ENCODE results near the gene CNGA1.

The CNGA1 gene

GRCh38 chr4:48021100-48021499, 4.6 kb upstream of the CNGA1 start:
- no peak overlapping the region for H3K14ac ChIP-seq (ENCODE audit: low read length)
- no peak overlapping the region for H4K91ac ChIP-seq (ENCODE audit: low read depth, low read length, poor library complexity)
- no peak overlapping the region for H3K23ac ChIP-seq (ENCODE audit: low read depth, low read length, poor library complexity)
- no peak for DNase-seq (ENCODE audit: low spot score)
- H2AFZ ChIP-seq (ENCODE audit: low read length), result no peak overlapping the region
- H3K36me3 ChIP-seq (replicated peaks in 1 of 2; ENCODE audit: control insufficient read depth in 2 of 2, insufficient read depth in 2 of 2, low read length in 2 of 2), result no peaks in the 10 kb centered on the region
- no peak overlapping the region for H3K18ac ChIP-seq (ENCODE audit: low read length)
- H3K9ac ChIP-seq (ENCODE audit: low read depth, low read length, poor library complexity), result no peak overlapping the region
- H3K4me2 ChIP-seq (ENCODE audit: insufficient read depth, low read length, poor library complexity, severe bottlenecking), result no peak overlapping the region
- no peak overlapping the region for H3K4ac ChIP-seq (ENCODE audit: low read length)
- peaks cover 0 to 3% of the 10 kb centered on the region in 2 donors for H3K4me1 ChIP-seq (ENCODE audit: control insufficient read depth in 2 of 2, insufficient read depth in 1 of 2, low read depth in 1 of 2, low read length in 2 of 2)
- peaks cover 0 to 24% (median 19%) of the 10 kb centered on the region in 3 experiments for H3K27me3 ChIP-seq (ENCODE audit: control insufficient read depth in 3 of 3, insufficient read depth in 3 of 3, low read depth in 1 of 3, low read length in 3 of 3)
- WGBS, 2 donors (ENCODE audit: extremely low coverage in 2 of 2, insufficient read length in 2 of 2, insufficient replicate concordance in 1 of 2), result no CpG with 5 or more reads among the region's 1 CpG
- H3K79me1 ChIP-seq (ENCODE audit: low read depth, low read length), result no peaks in the 10 kb centered on the region
- H2AK5ac ChIP-seq (ENCODE audit: low read depth, low read length), result no peak overlapping the region
- no peak overlapping the region for H3K4me3 ChIP-seq (ENCODE audit: low read length in 2 of 2)
- H3K27ac ChIP-seq (replicated peaks; ENCODE audit: low read length), result no peak overlapping the region
- no peak overlapping the region for H2BK5ac ChIP-seq (ENCODE audit: low read length)
- peaks cover 0 to 1% of the 10 kb centered on the region in 2 donors for H3K9me3 ChIP-seq (replicated peaks in 1 of 2; ENCODE audit: control insufficient read depth in 2 of 2, insufficient read depth in 1 of 2, low read depth in 1 of 2, low read length in 2 of 2)
- H4K8ac ChIP-seq (ENCODE audit: low read depth, low read length), result no peak overlapping the region
- no peak overlapping the region for H2BK12ac ChIP-seq (ENCODE audit: low read length)
- no peak overlapping the region for H2BK120ac ChIP-seq (ENCODE audit: low read depth, low read length)
- no peak overlapping the region for H2BK15ac ChIP-seq (ENCODE audit: low read length)

DNA sequence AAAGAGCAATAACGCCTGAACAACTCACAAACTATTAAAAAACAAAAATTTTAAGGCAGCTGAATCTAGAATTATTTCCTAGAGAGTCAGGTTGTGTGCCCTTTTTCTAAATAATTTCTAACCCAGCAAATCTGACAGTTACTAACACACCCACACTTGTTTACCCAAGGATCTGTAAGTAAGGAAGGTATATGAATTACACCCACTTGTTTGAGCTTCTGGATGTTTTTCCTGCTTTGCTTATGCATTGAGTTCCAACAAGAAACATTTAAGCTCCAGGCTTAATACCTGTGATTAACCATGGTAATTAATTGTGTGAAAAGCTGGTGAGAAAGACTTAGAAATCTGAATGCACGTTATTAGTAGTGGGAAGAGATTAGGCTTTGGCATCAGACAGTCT, 1.6 kb upstream of the CNGA1 start:
- Histone ChIP-seq H3K9me3 (replicated peaks in 1 of 2; ENCODE audit: control insufficient read depth in 2 of 2, insufficient read depth in 1 of 2, low read depth in 1 of 2, low read length in 2 of 2) (no peaks in the 10 kb centered on the region), H2BK120ac (ENCODE audit: low read depth, low read length) (no peak overlapping the region), H3K79me1 (ENCODE audit: low read depth, low read length) (no peaks in the 10 kb centered on the region), H3K4me1 (ENCODE audit: control insufficient read depth in 2 of 2, insufficient read depth in 1 of 2, low read depth in 1 of 2, low read length in 2 of 2) (peaks cover 0 to 4% of the 10 kb centered on the region in 2 donors), H3K27ac (replicated peaks; ENCODE audit: low read length) (no peak overlapping the region), H3K36me3 (replicated peaks in 1 of 2; ENCODE audit: control insufficient read depth in 2 of 2, insufficient read depth in 2 of 2, low read length in 2 of 2) (no peaks in the 10 kb centered on the region), H3K23ac (ENCODE audit: low read depth, low read length, poor library complexity) (no peak overlapping the region), H3K9ac (ENCODE audit: low read depth, low read length, poor library complexity) (no peak overlapping the region), H3K18ac (ENCODE audit: low read length) (no peak overlapping the region), H3K4me3 (ENCODE audit: low read length in 2 of 2) (no peak overlapping the region), H3K14ac (ENCODE audit: low read length) (no peak overlapping the region), H3K4ac (ENCODE audit: low read length) (no peak overlapping the region), H3K4me2 (ENCODE audit: insufficient read depth, low read length, poor library complexity, severe bottlenecking) (no peak overlapping the region), H4K8ac (ENCODE audit: low read depth, low read length) (no peak overlapping the region), H2AK5ac (ENCODE audit: low read depth, low read length) (no peak overlapping the region), H4K91ac (ENCODE audit: low read depth, low read length, poor library complexity) (no peak overlapping the region), H3K27me3 (ENCODE audit: control insufficient read depth in 3 of 3, insufficient read depth in 3 of 3, low read depth in 1 of 3, low read length in 3 of 3) (peaks cover 0 to 30% (median 19%) of the 10 kb centered on the region in 3 experiments), H2AFZ (ENCODE audit: low read length) (no peak overlapping the region), H2BK15ac (ENCODE audit: low read length) (no peak overlapping the region), H2BK12ac (ENCODE audit: low read length) (no peak overlapping the region), H2BK5ac (ENCODE audit: low read length) (no peak overlapping the region)
- DNase-seq (ENCODE audit: low spot score), result no peak
- no CpG with 5 or more reads among the region's 2 CpGs for WGBS, 2 donors (ENCODE audit: extremely low coverage in 2 of 2, insufficient read length in 2 of 2, insufficient replicate concordance in 1 of 2)

DNA sequence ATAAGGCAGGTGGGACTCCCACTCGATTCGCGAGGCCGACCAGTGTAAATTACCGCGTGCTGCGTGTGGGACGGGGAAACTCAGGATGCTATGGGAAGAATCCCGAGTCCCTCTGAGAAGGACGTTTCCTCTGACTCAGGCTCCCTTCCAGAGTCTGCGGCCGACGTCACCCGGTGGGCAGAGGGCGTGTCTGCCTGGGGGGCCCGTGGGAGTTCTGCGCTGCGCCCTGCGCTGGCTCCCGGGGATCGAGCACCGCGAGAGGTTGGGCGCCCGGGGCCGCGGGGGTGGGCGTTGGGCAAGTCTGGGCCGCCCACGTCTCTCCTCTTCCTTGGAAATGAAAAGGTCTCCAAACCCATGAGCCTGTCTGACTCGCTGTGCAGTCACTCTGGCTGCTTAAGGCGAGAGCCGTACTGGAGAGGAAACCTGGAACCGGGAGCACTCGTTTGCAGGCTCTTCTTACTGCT, 659 bp upstream of the CNGA1 start:
- Histone ChIP-seq H3K36me3 (replicated peaks in 1 of 2; ENCODE audit: control insufficient read depth in 2 of 2, insufficient read depth in 2 of 2, low read length in 2 of 2) (no peaks in the 10 kb centered on the region), H3K27me3 (ENCODE audit: control insufficient read depth in 3 of 3, insufficient read depth in 3 of 3, low read depth in 1 of 3, low read length in 3 of 3) (peaks cover 0 to 30% (median 19%) of the 10 kb centered on the region in 3 experiments), H3K14ac (ENCODE audit: low read length) (peak overlapping the region; percentile 44), H3K4me2 (ENCODE audit: insufficient read depth, low read length, poor library complexity, severe bottlenecking) (peak overlapping the region; percentile 95), H2BK120ac (ENCODE audit: low read depth, low read length) (no peak overlapping the region), H2BK5ac (ENCODE audit: low read length) (peak overlapping the region; percentile 20), H3K23ac (ENCODE audit: low read depth, low read length, poor library complexity) (peak overlapping the region; percentile 35), H3K4me3 (ENCODE audit: low read length in 2 of 2) (peak overlapping the region; percentile 40 to 92), H3K79me1 (ENCODE audit: low read depth, low read length) (no peaks in the 10 kb centered on the region), H2BK15ac (ENCODE audit: low read length) (no peak overlapping the region), H2AK5ac (ENCODE audit: low read depth, low read length) (no peak overlapping the region), H3K4ac (ENCODE audit: low read length) (no peak overlapping the region), H3K4me1 (ENCODE audit: control insufficient read depth in 2 of 2, insufficient read depth in 1 of 2, low read depth in 1 of 2, low read length in 2 of 2) (peaks cover 0 to 4% of the 10 kb centered on the region in 2 donors), H4K91ac (ENCODE audit: low read depth, low read length, poor library complexity) (no peak overlapping the region), H4K8ac (ENCODE audit: low read depth, low read length) (no peak overlapping the region), H3K9ac (ENCODE audit: low read depth, low read length, poor library complexity) (peak overlapping the region; percentile 74), H3K9me3 (replicated peaks in 1 of 2; ENCODE audit: control insufficient read depth in 2 of 2, insufficient read depth in 1 of 2, low read depth in 1 of 2, low read length in 2 of 2) (no peaks in the 10 kb centered on the region), H3K27ac (replicated peaks; ENCODE audit: low read length) (no peak overlapping the region), H2AFZ (ENCODE audit: low read length) (peak overlapping the region; percentile 91), H2BK12ac (ENCODE audit: low read length) (no peak overlapping the region), H3K18ac (ENCODE audit: low read length) (peak overlapping the region; percentile 77)
- no CpG with 5 or more reads among the region's 35 CpGs for WGBS, 2 donors (ENCODE audit: extremely low coverage in 2 of 2, insufficient read length in 2 of 2, insufficient replicate concordance in 1 of 2)
- DNase-seq (ENCODE audit: low spot score), result peak; percentile 21

GRCh38 chr4:48015678-48016077, 803 bp downstream of the CNGA1 start:
- Histone ChIP-seq H3K4me1 (ENCODE audit: control insufficient read depth in 2 of 2, insufficient read depth in 1 of 2, low read depth in 1 of 2, low read length in 2 of 2) (peaks cover 0 to 4% of the 10 kb centered on the region in 2 donors), H3K9me3 (replicated peaks in 1 of 2; ENCODE audit: control insufficient read depth in 2 of 2, insufficient read depth in 1 of 2, low read depth in 1 of 2, low read length in 2 of 2) (no peaks in the 10 kb centered on the region), H3K9ac (ENCODE audit: low read depth, low read length, poor library complexity) (no peak overlapping the region), H2BK15ac (ENCODE audit: low read length) (no peak overlapping the region), H2BK120ac (ENCODE audit: low read depth, low read length) (no peak overlapping the region), H3K36me3 (replicated peaks in 1 of 2; ENCODE audit: control insufficient read depth in 2 of 2, insufficient read depth in 2 of 2, low read length in 2 of 2) (no peaks in the 10 kb centered on the region), H3K27ac (replicated peaks; ENCODE audit: low read length) (no peak overlapping the region), H2BK5ac (ENCODE audit: low read length) (no peak overlapping the region), H4K8ac (ENCODE audit: low read depth, low read length) (no peak overlapping the region), H2BK12ac (ENCODE audit: low read length) (no peak overlapping the region), H3K18ac (ENCODE audit: low read length) (no peak overlapping the region), H3K4ac (ENCODE audit: low read length) (no peak overlapping the region), H3K79me1 (ENCODE audit: low read depth, low read length) (no peaks in the 10 kb centered on the region), H3K4me2 (ENCODE audit: insufficient read depth, low read length, poor library complexity, severe bottlenecking) (no peak overlapping the region), H3K4me3 (ENCODE audit: low read length in 2 of 2) (peak overlapping the region in 1 of 2 donors; percentile 50), H2AFZ (ENCODE audit: low read length) (no peak overlapping the region), H2AK5ac (ENCODE audit: low read depth, low read length) (no peak overlapping the region), H3K14ac (ENCODE audit: low read length) (no peak overlapping the region), H4K91ac (ENCODE audit: low read depth, low read length, poor library complexity) (no peak overlapping the region), H3K27me3 (ENCODE audit: control insufficient read depth in 3 of 3, insufficient read depth in 3 of 3, low read depth in 1 of 3, low read length in 3 of 3) (peaks cover 0 to 30% (median 19%) of the 10 kb centered on the region in 3 experiments), H3K23ac (ENCODE audit: low read depth, low read length, poor library complexity) (no peak overlapping the region)
- no peak for DNase-seq (ENCODE audit: low spot score)
- no CpG with 5 or more reads among the region's 5 CpGs for WGBS, 2 donors (ENCODE audit: extremely low coverage in 2 of 2, insufficient read length in 2 of 2, insufficient replicate concordance in 1 of 2)
